Hepatic stellate cell (primary cell): Measurements from ENCODE around the gene RFTN1.

ENCODE experiments used
- DNase-seq: peaks from one replicate; pipeline ENCODE4 v3.0.0; 2011; ENCODE audit warnings: low spot score

Gene RFTN1

GRCh38 chr3:16301507-16301906, 212.0 kb downstream of the RFTN1 start:
- no peak for DNase-seq

DNA sequence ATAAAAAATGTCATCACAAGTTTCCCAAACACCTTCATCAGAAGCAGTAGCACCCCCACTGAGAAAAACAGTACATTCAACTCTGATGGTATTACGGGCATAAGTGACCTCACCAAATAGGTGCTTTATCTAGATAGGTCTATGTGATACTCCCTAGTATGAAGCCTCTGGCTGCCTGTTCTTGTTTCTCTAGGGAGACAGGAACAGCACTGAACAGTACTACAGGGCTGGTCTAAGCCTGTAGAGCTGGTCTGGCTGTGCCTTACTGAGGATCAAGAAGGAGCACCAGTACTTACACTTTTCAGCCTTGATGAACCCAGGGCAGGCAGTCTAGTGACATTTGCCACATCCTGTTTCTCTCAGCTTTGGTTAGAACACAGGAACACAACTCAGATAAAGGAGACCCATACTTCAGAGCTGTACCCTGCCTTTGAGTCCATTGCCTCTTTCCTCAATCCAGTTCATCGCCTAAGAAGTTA, 212.6 kb downstream of the RFTN1 start:
- DNase-seq: no peak

- DNase-seq: no peak
Observed at GRCh38 chr3:16300307-16300706, 213.2 kb downstream of the RFTN1 start.

- no peak for DNase-seq
Observed at GRCh38 chr3:16299746-16300145, 213.8 kb downstream of the RFTN1 start.

GRCh38 chr3:16298891-16299290, 214.6 kb downstream of the RFTN1 start:
- DNase-seq: no peak

- DNase-seq: no peak
Observed at GRCh38 chr3:16297997-16298885, 215.3 kb downstream of the RFTN1 start.

DNA sequence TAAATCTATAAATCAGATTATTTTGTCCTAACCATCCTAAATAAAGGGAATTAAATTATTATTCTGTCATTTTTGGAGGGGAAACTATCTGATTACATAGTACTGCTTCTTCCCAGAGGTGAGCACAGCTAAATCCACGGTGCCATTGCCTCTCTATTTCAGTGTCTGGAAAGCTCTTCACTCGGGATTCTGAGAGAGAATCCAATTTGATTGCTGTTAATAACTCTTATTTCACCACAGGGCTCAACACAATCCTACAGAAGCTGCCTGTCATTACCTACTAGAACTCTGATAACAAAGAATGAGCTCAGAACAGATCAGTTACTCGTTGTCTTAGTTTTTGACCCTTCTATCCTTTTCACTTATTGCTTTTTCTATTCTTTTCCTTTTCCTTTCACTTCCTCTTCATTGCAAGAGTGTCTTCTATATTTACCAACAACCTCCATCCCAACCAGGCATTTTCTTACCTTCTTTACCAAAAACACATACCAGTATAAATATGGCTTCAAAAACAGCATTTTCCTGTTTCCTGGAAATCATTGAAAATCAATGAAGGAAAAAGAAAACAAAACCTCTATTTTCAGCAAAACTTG, 218.1 kb downstream of the RFTN1 start:
- DNase-seq: no peak

DNA sequence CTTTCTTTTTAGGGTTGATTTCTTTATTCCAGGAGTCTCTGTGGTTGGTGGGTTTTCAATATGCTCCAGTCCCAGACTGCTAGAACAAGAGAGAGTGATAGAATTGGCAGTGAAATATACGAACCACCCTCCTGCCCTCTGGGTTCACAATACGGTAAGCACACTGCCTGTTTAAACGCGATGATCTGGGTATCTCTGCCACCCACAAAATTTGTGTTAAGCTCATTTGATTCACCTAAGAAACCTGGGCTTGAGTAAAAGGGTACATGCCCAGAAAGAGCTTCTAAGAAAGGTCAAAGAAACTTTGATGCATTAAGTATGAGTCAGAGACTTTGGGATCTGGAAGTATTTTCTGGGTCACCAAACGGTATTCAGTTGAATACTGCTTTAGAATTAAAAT, 218.7 kb downstream of the RFTN1 start:
- DNase-seq: no peak

- no peak for DNase-seq
Observed at GRCh38 chr3:16290827-16291196, 222.7 kb downstream of the RFTN1 start.

GRCh38 chr3:16290007-16290826, 223.3 kb downstream of the RFTN1 start:
- no peak for DNase-seq

GRCh38 chr3:16289144-16289889, 224.2 kb downstream of the RFTN1 start:
- DNase-seq: no peak

- no peak for DNase-seq
Observed at GRCh38 chr3:16288664-16289063, 224.8 kb downstream of the RFTN1 start.

DNA sequence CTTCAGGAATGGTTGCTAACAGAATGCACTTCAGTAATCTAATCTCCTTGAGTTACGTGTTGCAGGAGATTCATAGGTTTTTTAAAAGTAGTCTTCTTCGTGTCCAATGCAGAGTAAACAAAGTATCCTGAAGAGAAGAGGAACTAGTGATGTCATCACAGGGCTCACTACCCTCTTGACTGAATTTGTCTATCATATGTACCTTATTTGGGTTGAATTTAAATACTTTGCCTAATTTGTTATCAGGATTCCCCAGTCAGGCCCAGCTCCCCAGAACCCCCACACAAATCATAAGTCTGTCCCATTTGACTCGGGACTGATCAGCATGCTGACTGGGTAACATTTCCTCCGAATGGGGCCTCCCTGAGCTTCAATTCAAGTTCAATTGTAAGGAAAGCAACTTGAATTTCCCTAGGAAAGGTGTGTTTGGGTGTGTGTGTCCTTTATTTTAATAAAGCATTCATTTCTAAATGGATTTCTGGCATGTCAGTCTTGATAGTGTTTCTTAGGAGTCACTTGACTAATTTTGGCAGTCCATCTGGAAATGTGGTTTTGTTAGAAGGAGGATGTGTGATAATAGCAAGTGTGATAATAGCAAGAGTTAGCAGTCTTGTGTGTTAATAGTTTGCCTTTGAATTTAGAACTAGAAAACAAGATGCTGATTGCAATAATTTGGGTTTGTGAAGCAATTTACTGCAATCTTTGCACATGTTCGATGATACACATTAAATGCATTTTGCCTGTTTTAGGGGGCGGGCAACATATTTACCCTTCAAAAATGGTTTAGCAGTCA, 226.6 kb downstream of the RFTN1 start:
- no peak for DNase-seq

- no peak for DNase-seq
Observed at GRCh38 chr3:16286161-16286560, 227.3 kb downstream of the RFTN1 start.

- no peak for DNase-seq
Observed at GRCh38 chr3:16284633-16285032, 228.9 kb downstream of the RFTN1 start.

- no peak for DNase-seq
Observed at GRCh38 chr3:16280671-16281070, 232.8 kb downstream of the RFTN1 start.

DNA sequence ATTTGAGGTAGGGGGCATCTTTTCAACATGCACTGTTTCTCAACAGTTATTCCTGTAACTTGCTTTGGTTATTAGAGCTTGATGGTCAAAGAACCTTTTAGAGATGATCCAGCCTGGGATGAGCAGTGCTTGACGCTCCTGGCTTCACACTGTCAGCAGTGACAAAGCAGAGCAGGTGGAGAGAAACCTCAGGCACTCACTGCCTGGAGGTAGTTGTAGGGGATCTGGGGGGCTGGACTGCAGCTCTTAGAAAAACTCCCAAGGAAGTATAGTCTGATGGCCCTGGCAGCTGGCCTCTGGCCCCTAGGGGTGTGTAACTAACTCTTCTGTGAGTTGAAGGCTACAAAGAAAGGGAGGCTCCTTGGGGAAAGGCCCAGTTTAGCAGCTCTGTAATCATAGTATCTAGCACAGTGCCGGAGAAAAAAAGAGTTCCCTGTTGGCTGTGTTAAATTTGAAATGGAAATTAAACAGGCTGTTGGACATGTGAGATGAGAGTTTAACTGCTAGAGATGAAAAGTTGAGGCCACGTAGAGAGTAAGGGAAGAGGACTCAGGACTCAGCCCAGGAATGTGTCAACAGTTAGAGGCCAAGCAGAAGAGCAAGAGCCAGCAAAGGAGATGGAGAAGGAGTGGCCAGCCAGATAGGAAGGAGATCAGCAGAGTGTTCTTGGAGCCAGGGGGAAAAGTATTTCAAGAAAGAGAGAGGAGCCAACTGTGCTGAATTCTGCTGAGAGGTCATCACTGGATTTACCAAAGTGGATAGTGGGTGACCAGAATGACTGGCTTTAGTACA, 234.3 kb downstream of the RFTN1 start:
- DNase-seq: no peak

DNA sequence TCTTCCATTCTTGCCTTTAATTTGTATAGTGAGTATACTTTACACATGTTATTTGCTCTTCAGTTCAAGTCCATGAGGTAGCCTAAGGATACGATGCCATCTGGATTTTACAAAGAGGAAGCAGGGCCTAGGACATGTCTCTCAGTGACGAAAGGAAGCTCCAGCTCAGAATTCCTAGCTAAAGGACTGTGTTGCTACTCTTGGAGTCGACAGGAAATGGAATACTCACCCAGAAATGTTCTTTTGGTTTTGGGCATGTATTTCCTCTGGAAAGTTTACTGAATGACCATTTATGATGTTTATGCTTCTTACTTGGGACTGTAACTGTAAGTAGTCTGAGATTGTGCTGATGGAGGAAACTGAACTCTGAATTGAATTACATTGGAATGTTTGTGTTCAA, 236.0 kb downstream of the RFTN1 start:
- no peak for DNase-seq

GRCh38 chr3:16273867-16274266, 239.6 kb downstream of the RFTN1 start:
- no peak for DNase-seq

DNA sequence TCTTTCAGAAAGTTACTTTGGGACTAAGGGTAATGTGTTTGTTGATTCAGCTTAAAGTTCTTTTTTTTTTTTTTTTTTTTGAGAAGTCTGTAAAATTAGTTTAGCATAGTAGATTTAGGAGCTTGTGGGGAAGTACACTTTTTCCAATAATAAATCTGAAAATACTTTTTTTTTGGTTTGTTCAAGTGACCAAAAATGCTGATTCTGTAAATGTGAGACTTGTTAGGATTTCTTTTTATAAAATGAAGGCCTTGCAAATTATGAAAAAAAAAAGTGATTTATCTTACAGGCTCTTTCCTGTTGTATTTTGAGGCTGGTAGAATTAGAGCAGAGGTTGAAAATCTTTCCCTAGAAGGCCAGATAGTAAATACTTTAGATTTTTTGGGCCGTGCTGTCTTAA, 240.9 kb downstream of the RFTN1 start:
- no peak for DNase-seq
